ENCODE results near the gene JMJD8.
A peak's percentile ranks its signal among the peaks of the same experiment; 100 is the strongest.

The JMJD8 gene

GRCh38 chr16:720447-720989 is 36.4 kb upstream of the JMJD8 start:
- Histone ChIP-seq H3K9me3 (ENCODE audit: control insufficient read depth, low read length) (no peaks in the 10 kb centered on the region), H3K4me3 (ENCODE audit: low read length) (peak overlapping the region; percentile 89), H3K4me1 (ENCODE audit: control insufficient read depth, insufficient read depth, low read length) (peaks cover 21% of the 10 kb centered on the region), H3K9ac (ENCODE audit: low read length) (peak overlapping the region; percentile 97), H3K27me3 (replicated peaks; ENCODE audit: control insufficient read depth, insufficient read depth, low read length) (no peaks in the 10 kb centered on the region), H3K36me3 (ENCODE audit: control insufficient read depth, insufficient read depth, low read length, severe bottlenecking) (no peaks in the 10 kb centered on the region)
- peak; percentile 76 for DNase-seq (ENCODE audit: low read depth)

GRCh38 chr16:719815-720446 is 35.8 kb upstream of the JMJD8 start:
- Histone ChIP-seq H3K4me1 (ENCODE audit: control insufficient read depth, insufficient read depth, low read length) (peaks cover 21% of the 10 kb centered on the region), H3K36me3 (ENCODE audit: control insufficient read depth, insufficient read depth, low read length, severe bottlenecking) (no peaks in the 10 kb centered on the region), H3K27me3 (replicated peaks; ENCODE audit: control insufficient read depth, insufficient read depth, low read length) (no peaks in the 10 kb centered on the region), H3K9me3 (ENCODE audit: control insufficient read depth, low read length) (no peaks in the 10 kb centered on the region), H3K4me3 (ENCODE audit: low read length) (peak overlapping the region; percentile 89), H3K9ac (ENCODE audit: low read length) (peak overlapping the region; percentile 97)
- no peak for DNase-seq (ENCODE audit: low read depth)

- Histone ChIP-seq H3K36me3 (ENCODE audit: control insufficient read depth, insufficient read depth, low read length, severe bottlenecking) (no peaks in the 10 kb centered on the region), H3K4me1 (ENCODE audit: control insufficient read depth, insufficient read depth, low read length) (peaks cover 26% of the 10 kb centered on the region), H3K27me3 (replicated peaks; ENCODE audit: control insufficient read depth, insufficient read depth, low read length) (no peaks in the 10 kb centered on the region), H3K9me3 (ENCODE audit: control insufficient read depth, low read length) (no peaks in the 10 kb centered on the region), H3K4me3 (ENCODE audit: low read length) (no peak overlapping the region), H3K9ac (ENCODE audit: low read length) (no peak overlapping the region)
- DNase-seq (ENCODE audit: low read depth), result no peak
Measured at GRCh38 chr16:718922-719321, 34.8 kb upstream of the JMJD8 start.

DNA sequence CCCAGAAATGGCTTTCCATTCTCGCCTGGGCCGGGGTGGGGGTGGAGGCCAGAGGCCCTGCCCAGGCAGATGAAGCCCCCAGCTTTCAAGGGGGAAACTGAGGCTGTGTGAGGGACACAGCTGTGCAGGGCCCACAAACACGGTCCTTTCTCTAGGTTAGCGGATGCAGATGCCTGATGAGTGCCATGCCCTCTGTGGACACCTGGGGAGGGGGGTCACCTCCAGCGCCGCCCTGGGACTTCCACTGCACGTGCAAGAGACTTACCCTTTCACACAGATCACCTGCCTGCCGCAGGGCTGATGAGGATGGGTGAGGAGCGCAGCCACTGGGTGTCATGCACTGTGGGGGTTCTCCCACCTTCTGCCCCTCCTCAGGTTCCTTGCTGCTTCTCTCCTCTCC is 34.3 kb upstream of the JMJD8 start:
- no peak overlapping the region for H3K9ac ChIP-seq (ENCODE audit: low read length)
- H3K27me3 ChIP-seq (replicated peaks; ENCODE audit: control insufficient read depth, insufficient read depth, low read length), result no peaks in the 10 kb centered on the region
- no peaks in the 10 kb centered on the region for H3K9me3 ChIP-seq (ENCODE audit: control insufficient read depth, low read length)
- DNase-seq (ENCODE audit: low read depth), result no peak
- peaks cover 26% of the 10 kb centered on the region for H3K4me1 ChIP-seq (ENCODE audit: control insufficient read depth, insufficient read depth, low read length)
- no peaks in the 10 kb centered on the region for H3K36me3 ChIP-seq (ENCODE audit: control insufficient read depth, insufficient read depth, low read length, severe bottlenecking)
- H3K4me3 ChIP-seq (ENCODE audit: low read length), result no peak overlapping the region

DNA sequence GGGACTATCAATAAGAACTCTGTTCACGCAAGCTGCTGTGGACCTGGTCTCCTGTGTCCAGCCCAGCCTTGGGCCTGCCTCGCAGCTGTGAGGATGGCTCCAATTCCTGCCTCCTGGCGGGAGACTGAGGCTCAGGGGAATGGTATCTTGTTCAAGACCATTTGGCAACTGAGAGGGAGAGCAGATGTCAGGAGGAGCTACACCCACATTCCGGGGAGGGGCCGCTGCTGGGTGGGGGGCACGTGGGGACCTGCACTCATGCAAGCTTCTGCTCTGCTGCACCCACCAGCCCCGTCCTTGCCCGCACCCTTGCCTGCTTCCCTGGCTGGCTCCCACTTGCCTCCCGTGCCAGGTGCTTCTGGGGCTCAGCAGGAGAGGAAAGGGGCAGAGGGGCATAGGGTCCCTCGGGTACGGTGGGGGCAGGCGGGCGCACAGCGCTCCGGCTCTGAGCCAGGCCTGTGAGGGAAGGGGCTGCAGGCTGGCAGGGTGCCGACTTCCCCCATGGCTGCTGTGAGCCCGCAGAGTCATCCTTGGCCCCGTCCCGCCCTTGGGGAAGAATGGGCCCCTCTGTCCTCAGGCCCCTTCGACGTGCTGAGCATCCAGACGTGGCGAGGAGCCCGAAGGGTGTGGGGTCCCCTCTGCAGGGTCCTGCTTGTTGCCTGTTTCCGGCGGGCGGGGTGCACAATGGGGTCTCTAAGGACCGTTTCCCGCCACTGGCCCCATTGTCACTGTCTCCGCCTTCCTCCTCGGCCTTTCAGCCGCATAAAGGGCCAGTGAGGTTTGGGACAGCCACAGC is 33.5 kb upstream of the JMJD8 start:
- no peak for DNase-seq (ENCODE audit: low read depth)
- Histone ChIP-seq H3K9me3 (ENCODE audit: control insufficient read depth, low read length) (no peaks in the 10 kb centered on the region), H3K4me1 (ENCODE audit: control insufficient read depth, insufficient read depth, low read length) (peaks cover 27% of the 10 kb centered on the region)

DNA sequence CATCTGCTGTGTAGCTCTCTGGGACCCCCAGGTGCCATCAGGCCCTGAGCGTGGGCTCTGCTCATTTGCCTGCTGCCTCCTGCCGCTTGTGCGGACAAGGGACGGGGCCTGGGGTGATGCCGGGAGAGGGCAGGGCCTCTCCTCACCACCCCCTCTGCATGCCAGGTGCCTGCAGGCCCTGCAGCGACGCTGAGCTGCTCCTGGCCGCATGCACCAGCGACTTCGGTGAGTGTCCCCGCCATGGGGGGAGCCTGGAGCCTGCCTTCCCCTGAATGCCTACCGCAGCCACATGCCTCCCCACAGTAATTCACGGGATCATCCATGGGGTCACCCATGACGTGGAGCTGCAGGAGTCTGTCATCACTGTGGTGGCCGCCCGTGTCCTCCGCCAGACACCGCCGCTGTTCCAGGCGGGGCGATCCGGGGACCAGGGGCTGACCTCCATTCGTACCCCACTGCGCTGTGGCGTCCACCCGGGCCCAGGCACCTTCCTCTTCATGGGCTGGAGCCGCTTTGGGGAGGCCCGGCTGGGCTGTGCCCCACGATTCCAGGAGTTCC is 32.7 kb upstream of the JMJD8 start:
- no peaks in the 10 kb centered on the region for H3K27me3 ChIP-seq (replicated peaks; ENCODE audit: control insufficient read depth, insufficient read depth, low read length)
- H3K4me3 ChIP-seq (ENCODE audit: low read length), result peak overlapping the region; percentile 80
- no peaks in the 10 kb centered on the region for H3K36me3 ChIP-seq (ENCODE audit: control insufficient read depth, insufficient read depth, low read length, severe bottlenecking)
- peaks cover 34% of the 10 kb centered on the region for H3K4me1 ChIP-seq (ENCODE audit: control insufficient read depth, insufficient read depth, low read length)
- H3K9ac ChIP-seq (ENCODE audit: low read length), result peak overlapping the region; percentile 82
- DNase-seq (ENCODE audit: low read depth), result no peak
- H3K9me3 ChIP-seq (ENCODE audit: control insufficient read depth, low read length), result no peaks in the 10 kb centered on the region

More for the DNA sequence above, 33.5 kb upstream of the JMJD8 start:
- H3K9ac ChIP-seq (ENCODE audit: low read length), result no peak overlapping the region
- no peaks in the 10 kb centered on the region for H3K36me3 ChIP-seq (ENCODE audit: control insufficient read depth, insufficient read depth, low read length, severe bottlenecking)
- H3K4me3 ChIP-seq (ENCODE audit: low read length), result no peak overlapping the region
- H3K27me3 ChIP-seq (replicated peaks; ENCODE audit: control insufficient read depth, insufficient read depth, low read length), result no peaks in the 10 kb centered on the region

GRCh38 chr16:716200-716568 is 32.0 kb upstream of the JMJD8 start:
- peaks cover 30% of the 10 kb centered on the region for H3K4me1 ChIP-seq (ENCODE audit: control insufficient read depth, insufficient read depth, low read length)

DNA sequence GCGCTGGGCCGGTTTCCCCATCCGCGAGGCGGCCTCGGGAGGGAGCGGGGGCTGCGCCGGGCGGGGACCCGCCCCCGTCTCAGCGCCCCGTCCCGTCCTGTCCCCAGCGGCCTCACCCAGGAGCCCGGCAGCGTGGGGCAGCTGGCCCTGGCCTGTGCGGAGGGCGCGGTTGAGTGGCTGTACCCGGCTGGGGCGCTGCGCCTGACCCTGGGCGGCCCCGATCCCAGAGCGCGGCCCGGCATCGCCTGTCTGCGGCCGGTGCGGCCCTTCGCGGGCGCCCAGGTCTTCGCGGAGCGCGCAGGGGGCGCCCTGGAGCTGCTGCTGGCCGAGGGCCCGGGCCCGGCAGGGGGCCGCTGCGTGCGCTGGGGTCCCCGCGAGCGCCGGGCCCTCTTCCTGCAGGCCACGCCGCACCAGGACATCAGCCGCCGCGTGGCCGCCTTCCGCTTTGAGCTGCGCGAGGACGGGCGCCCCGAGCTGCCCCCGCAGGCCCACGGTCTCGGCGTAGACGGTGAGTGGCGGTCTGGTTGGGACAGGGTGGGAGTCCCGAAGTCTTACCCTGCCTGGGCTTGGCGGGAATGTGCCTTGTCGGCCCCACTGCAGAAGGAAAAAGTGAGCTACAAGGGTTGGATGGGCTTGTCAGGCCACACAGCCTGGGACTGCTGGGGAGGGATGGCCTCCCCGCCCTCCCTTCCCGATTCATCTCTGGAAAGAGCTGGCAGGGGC is 31.5 kb upstream of the JMJD8 start:
- peak; percentile 61 for DNase-seq (ENCODE audit: low read depth)
- H3K9ac ChIP-seq (ENCODE audit: low read length), result peak overlapping the region; percentile 82
- H3K27me3 ChIP-seq (replicated peaks; ENCODE audit: control insufficient read depth, insufficient read depth, low read length), result peaks cover 7% of the 10 kb centered on the region
- peak overlapping the region; percentile 80 for H3K4me3 ChIP-seq (ENCODE audit: low read length)
- peaks cover 30% of the 10 kb centered on the region for H3K4me1 ChIP-seq (ENCODE audit: control insufficient read depth, insufficient read depth, low read length)
- H3K36me3 ChIP-seq (ENCODE audit: control insufficient read depth, insufficient read depth, low read length, severe bottlenecking), result no peaks in the 10 kb centered on the region
- H3K9me3 ChIP-seq (ENCODE audit: control insufficient read depth, low read length), result no peaks in the 10 kb centered on the region

More at GRCh38 chr16:716200-716568, 32.0 kb upstream of the JMJD8 start:
- Histone ChIP-seq H3K27me3 (replicated peaks; ENCODE audit: control insufficient read depth, insufficient read depth, low read length) (peaks cover 4% of the 10 kb centered on the region), H3K4me3 (ENCODE audit: low read length) (peak overlapping the region; percentile 80), H3K9me3 (ENCODE audit: control insufficient read depth, low read length) (no peaks in the 10 kb centered on the region), H3K9ac (ENCODE audit: low read length) (peak overlapping the region; percentile 82), H3K36me3 (ENCODE audit: control insufficient read depth, insufficient read depth, low read length, severe bottlenecking) (no peaks in the 10 kb centered on the region)
- DNase-seq (ENCODE audit: low read depth), result peak; percentile 31

DNA sequence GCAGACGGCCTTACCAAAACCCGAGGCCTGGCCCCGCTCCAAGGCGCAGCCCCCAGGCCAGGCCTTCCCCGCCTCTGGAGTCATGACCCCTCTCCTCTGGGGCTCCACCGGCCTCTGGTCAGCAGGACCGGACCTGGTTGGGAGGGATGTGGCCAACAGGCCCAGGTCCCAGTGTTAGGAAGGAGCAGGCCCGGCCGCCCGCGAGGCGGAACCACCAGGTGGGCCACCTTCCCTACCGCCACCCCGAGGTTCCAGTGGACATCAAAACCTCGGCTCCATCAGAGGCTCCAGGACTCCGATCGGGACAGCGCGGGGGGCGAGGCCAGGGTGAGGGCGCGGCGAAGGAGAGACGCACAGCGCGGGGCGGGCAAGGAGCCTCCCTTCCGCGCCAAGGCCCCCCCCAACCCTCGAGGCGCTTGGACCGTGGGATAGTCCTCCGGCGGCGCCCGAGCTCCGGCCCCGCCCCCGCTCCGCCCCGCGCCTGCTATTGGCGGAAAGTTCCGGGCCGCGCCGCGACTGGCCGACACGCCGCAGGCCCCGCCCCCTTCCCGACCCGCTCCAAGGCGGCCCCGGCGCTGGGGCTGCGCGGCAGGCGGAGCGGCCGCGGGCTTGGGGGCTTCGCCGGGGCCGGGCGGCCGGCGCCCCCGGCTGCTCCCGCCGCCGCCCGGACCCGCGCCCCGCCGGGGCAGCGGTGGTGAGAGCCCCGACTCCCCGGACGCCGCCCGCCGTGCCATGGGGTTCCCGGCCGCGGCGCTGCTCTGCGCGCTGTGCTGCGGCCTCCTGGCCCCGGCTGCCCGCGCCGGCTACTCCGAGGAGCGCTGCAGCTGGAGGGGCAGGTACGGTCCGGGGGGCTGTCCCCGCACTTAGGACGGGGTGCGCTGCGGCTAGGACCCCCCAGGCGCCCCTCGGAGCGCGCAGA is 30.7 kb upstream of the JMJD8 start, which contains the start of gene METRN:
Gene METRN (plus strand): TSS at position 561 of the 919 bp plus-strand sequence. CDS start 172 bp downstream, at position 733.
- Histone ChIP-seq H3K27me3 (replicated peaks; ENCODE audit: control insufficient read depth, insufficient read depth, low read length) (peaks cover 14% of the 10 kb centered on the region), H3K4me3 (ENCODE audit: low read length) (peak within 1 kb of the TSS; percentile 80), H3K9ac (ENCODE audit: low read length) (peak within 1 kb of the TSS; percentile 82), H3K36me3 (ENCODE audit: control insufficient read depth, insufficient read depth, low read length, severe bottlenecking) (no peaks in the 10 kb centered on the region), H3K9me3 (ENCODE audit: control insufficient read depth, low read length) (no peaks in the 10 kb centered on the region), H3K4me1 (ENCODE audit: control insufficient read depth, insufficient read depth, low read length) (peaks cover 28% of the 10 kb centered on the region)
- peak; percentile 98 for DNase-seq (ENCODE audit: low read depth)

DNA sequence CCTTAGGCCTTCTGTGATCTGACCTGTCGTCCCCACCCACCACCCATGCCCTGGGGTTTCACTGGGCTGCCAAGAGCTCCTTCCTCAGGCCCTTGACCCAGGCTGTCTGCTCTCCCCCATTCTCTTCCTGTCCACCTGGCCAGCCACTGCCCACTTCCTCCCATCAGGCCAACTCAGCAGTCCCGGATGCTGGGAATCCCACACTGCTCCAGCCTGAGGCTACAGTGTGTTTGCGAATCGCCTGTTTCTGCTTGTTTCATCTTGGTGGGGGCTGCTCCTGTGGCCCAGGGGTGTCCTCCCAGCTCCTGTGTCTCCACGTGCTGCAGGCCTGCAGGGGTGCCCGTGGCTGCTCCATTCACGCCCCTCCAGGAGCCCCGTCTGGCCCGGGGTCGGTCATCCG is 29.9 kb upstream of the JMJD8 start:
- Histone ChIP-seq H3K9me3 (ENCODE audit: control insufficient read depth, low read length) (no peaks in the 10 kb centered on the region), H3K36me3 (ENCODE audit: control insufficient read depth, insufficient read depth, low read length, severe bottlenecking) (no peaks in the 10 kb centered on the region), H3K9ac (ENCODE audit: low read length) (peak overlapping the region; percentile 42), H3K27me3 (replicated peaks; ENCODE audit: control insufficient read depth, insufficient read depth, low read length) (peaks cover 21% of the 10 kb centered on the region), H3K4me3 (ENCODE audit: low read length) (no peak overlapping the region), H3K4me1 (ENCODE audit: control insufficient read depth, insufficient read depth, low read length) (peaks cover 29% of the 10 kb centered on the region)
- DNase-seq (ENCODE audit: low read depth), result no peak
